Immature natural killer cell (primary cell): ENCODE measurements around the gene OR5H2. TPM values are rescaled to one million over a fixed set of nuclear protein-coding genes. Genes with fewer than 3 reads are reported as not detected.
A peak's percentile ranks its signal among the peaks of the same experiment; 100 is the strongest.

Experiments used
- DNase-seq, 3 donors: peaks; one replicate each; pipeline ENCODE4 v3.0.0; 2022; ENCODE audit warnings: mixed read lengths in 1 of 3
- H3K27ac Mint-ChIP-seq, 6 donors: one replicate each; pipeline ENCODE4 v1.8.0; 2020; ENCODE audit warnings: mixed read lengths in 6 of 6, mild to moderate bottlenecking in 5 of 6, inconsistent platforms in 4 of 6, moderate library complexity in 3 of 6
- H3K27me3 Mint-ChIP-seq, 3 donors: one replicate each; pipeline ENCODE4 v1.8.0; 2020 to 2021; ENCODE audit warnings: low read depth in 3 of 3, mild to moderate bottlenecking in 3 of 3, mixed read lengths in 3 of 3, moderate library complexity in 3 of 3, inconsistent platforms in 1 of 3
- H3K36me3 Mint-ChIP-seq, 3 donors: one replicate each; pipeline ENCODE4 v1.8.0; 2020; ENCODE audit warnings: mixed read lengths in 3 of 3, inconsistent platforms in 2 of 3, mild to moderate bottlenecking in 2 of 3
- H3K4me1 Mint-ChIP-seq, 2 donors: one replicate each; pipeline ENCODE4 v1.8.0; 2020; ENCODE audit warnings: inconsistent platforms in 2 of 2, mild to moderate bottlenecking in 2 of 2, mixed read lengths in 2 of 2, moderate library complexity in 1 of 2
- H3K4me3 Mint-ChIP-seq, 5 donors: one replicate each; pipeline ENCODE4 v1.8.0; 2020; ENCODE audit warnings: mild to moderate bottlenecking in 5 of 5, mixed read lengths in 5 of 5, inconsistent platforms in 3 of 5, moderate library complexity in 3 of 5
- H3K9me3 Mint-ChIP-seq, 6 donors: one replicate each; pipeline ENCODE4 v1.8.0; 2020; ENCODE audit warnings: mild to moderate bottlenecking in 6 of 6, mixed read lengths in 6 of 6, inconsistent platforms in 4 of 6, moderate library complexity in 3 of 6
- polyA plus RNA-seq, 3 donors: library from polyadenylated mRNA; unstranded; fragments of 300-500 nt; fragmentation: Illumina TruSeq; gene quantifications; one replicate each; pipeline ENCODE4 v1.2.3, GENCODE V29; 2021

OR5H2 gene
- polyA plus RNA-seq, 3 donors from 2014 or later, result not detected

- Mint-ChIP-seq H3K36me3 (no peaks in the 10 kb centered on the region), H3K4me1 (no peaks in the 10 kb centered on the region), H3K9me3 (peaks cover 0 to 10% (median 3%) of the 10 kb centered on the region in 6 donors), H3K27me3 (peaks cover 2 to 6% (median 3%) of the 10 kb centered on the region in 3 donors), H3K27ac (no peak overlapping the region), H3K4me3 (no peak overlapping the region)
- DNase-seq, result no peak
Measured at GRCh38 chr3:98291332-98291957, 9.1 kb downstream of the OR5H2 start.

GRCh38 chr3:98322101-98322500 lies 39.8 kb downstream of the OR5H2 start:
- H3K27me3 Mint-ChIP-seq, result peaks cover 0 to 10% (median 1%) of the 10 kb centered on the region in 3 donors
- no peak overlapping the region for H3K4me3 Mint-ChIP-seq
- DNase-seq, result no peak
- H3K27ac Mint-ChIP-seq, result no peak overlapping the region
- H3K4me1 Mint-ChIP-seq, result no peaks in the 10 kb centered on the region
- H3K36me3 Mint-ChIP-seq, result no peaks in the 10 kb centered on the region
- no peaks in the 10 kb centered on the region for H3K9me3 Mint-ChIP-seq

- Mint-ChIP-seq H3K36me3 (no peaks in the 10 kb centered on the region), H3K27me3 (peaks cover 0 to 10% (median 1%) of the 10 kb centered on the region in 3 donors), H3K27ac (no peak overlapping the region), H3K9me3 (no peaks in the 10 kb centered on the region), H3K4me3 (no peak overlapping the region), H3K4me1 (no peaks in the 10 kb centered on the region)
- DNase-seq, result no peak
Measured at GRCh38 chr3:98322686-98323085, 40.4 kb downstream of the OR5H2 start.

- H3K9me3 Mint-ChIP-seq, result no peaks in the 10 kb centered on the region
- no peak for DNase-seq
- H3K4me1 Mint-ChIP-seq, result no peaks in the 10 kb centered on the region
- H3K36me3 Mint-ChIP-seq, result no peaks in the 10 kb centered on the region
- no peak overlapping the region for H3K27ac Mint-ChIP-seq
- no peak overlapping the region for H3K4me3 Mint-ChIP-seq
- peaks cover 1 to 10% (median 1%) of the 10 kb centered on the region in 3 donors for H3K27me3 Mint-ChIP-seq
Measured at GRCh38 chr3:98323425-98323824, 41.1 kb downstream of the OR5H2 start.

- H3K36me3 Mint-ChIP-seq, result no peaks in the 10 kb centered on the region
- H3K9me3 Mint-ChIP-seq, result no peaks in the 10 kb centered on the region
Measured at GRCh38 chr3:98325055-98325454, 42.8 kb downstream of the OR5H2 start.

GRCh38 chr3:98326105-98326893 lies 44.0 kb downstream of the OR5H2 start:
- Mint-ChIP-seq H3K36me3 (no peaks in the 10 kb centered on the region), H3K4me3 (no peak overlapping the region), H3K27ac (no peak overlapping the region), H3K9me3 (no peaks in the 10 kb centered on the region), H3K27me3 (peaks cover 1 to 10% (median 4%) of the 10 kb centered on the region in 3 donors), H3K4me1 (no peaks in the 10 kb centered on the region)
- no peak for DNase-seq

More at GRCh38 chr3:98325055-98325454, 42.8 kb downstream of the OR5H2 start:
- H3K27ac Mint-ChIP-seq, result no peak overlapping the region
- no peaks in the 10 kb centered on the region for H3K4me1 Mint-ChIP-seq
- H3K27me3 Mint-ChIP-seq, result peaks cover 1 to 10% (median 4%) of the 10 kb centered on the region in 3 donors
- no peak overlapping the region for H3K4me3 Mint-ChIP-seq
- DNase-seq, result no peak

- Mint-ChIP-seq H3K4me3 (no peak overlapping the region), H3K36me3 (no peaks in the 10 kb centered on the region), H3K4me1 (no peaks in the 10 kb centered on the region), H3K9me3 (no peaks in the 10 kb centered on the region), H3K27me3 (peaks cover 1 to 10% (median 6%) of the 10 kb centered on the region in 3 donors), H3K27ac (no peak overlapping the region)
- DNase-seq, result no peak
Measured at GRCh38 chr3:98326945-98327344, 44.6 kb downstream of the OR5H2 start.

- Mint-ChIP-seq H3K4me1 (no peaks in the 10 kb centered on the region), H3K4me3 (no peak overlapping the region), H3K27me3 (peaks cover 1 to 12% (median 6%) of the 10 kb centered on the region in 3 donors), H3K27ac (no peak overlapping the region), H3K36me3 (no peaks in the 10 kb centered on the region), H3K9me3 (no peaks in the 10 kb centered on the region)
- no peak for DNase-seq
Measured at GRCh38 chr3:98328933-98329332, 46.6 kb downstream of the OR5H2 start.

- Mint-ChIP-seq H3K36me3 (no peaks in the 10 kb centered on the region), H3K4me1 (no peaks in the 10 kb centered on the region), H3K4me3 (no peak overlapping the region), H3K27me3 (peaks cover 1 to 12% (median 6%) of the 10 kb centered on the region in 3 donors), H3K27ac (no peak overlapping the region), H3K9me3 (no peaks in the 10 kb centered on the region)
- DNase-seq, result peak in 2 of 3 donors; percentile 1 to 18
Measured at GRCh38 chr3:98329392-98330124, 47.3 kb downstream of the OR5H2 start.

GRCh38 chr3:98331329-98331728 lies 49.0 kb downstream of the OR5H2 start:
- DNase-seq, result no peak
- Mint-ChIP-seq H3K27me3 (peaks cover 1 to 7% (median 4%) of the 10 kb centered on the region in 3 donors), H3K9me3 (no peaks in the 10 kb centered on the region), H3K4me3 (no peak overlapping the region), H3K4me1 (no peaks in the 10 kb centered on the region), H3K27ac (no peak overlapping the region), H3K36me3 (no peaks in the 10 kb centered on the region)

Other genes starting within 250 kb of the OR5H2 start
- gene GABRR3, start 247.2 kb upstream of the OR5H2 start, polyA plus RNA-seq, result not detected
- gene OR5AC2, start 195.3 kb upstream of the OR5H2 start, polyA plus RNA-seq, result not detected
- gene OR5H1, start 151.8 kb upstream of the OR5H2 start, polyA plus RNA-seq, result not detected
- gene OR5H14, start 135.0 kb upstream of the OR5H2 start, polyA plus RNA-seq, result not detected
- not detected for gene OR5H15, start 115.8 kb upstream of the OR5H2 start, polyA plus RNA-seq
- gene OR5H6, start 18.3 kb upstream of the OR5H2 start, polyA plus RNA-seq, result not detected
- gene OR5K4, start 71.3 kb downstream of the OR5H2 start, polyA plus RNA-seq, result not detected
- gene OR5K3, start 108.2 kb downstream of the OR5H2 start, polyA plus RNA-seq, result not detected
- gene OR5K1, start 180.7 kb downstream of the OR5H2 start, polyA plus RNA-seq, result not detected
- not detected for gene OR5K2, start 215.2 kb downstream of the OR5H2 start, polyA plus RNA-seq
- 100 to 1,000 TPM in 2 of 3 donors, 10 to 100 TPM in 1; 85.9 to 141 (median 115) TPM for gene CLDND1, start 240.4 kb downstream of the OR5H2 start, polyA plus RNA-seq
- gene GPR15, start 249.5 kb downstream of the OR5H2 start, polyA plus RNA-seq, result 1 to 10 TPM in 1 of 3 donors, under 1 TPM in 1, not detected in 1; 0.45 to 1.2 TPM